GM18861 (cell line): ENCODE results near the gene WDPCP.
A peak's percentile ranks its signal among the peaks of the same experiment; 100 is the strongest.
"Not testable (repeated sequence)": the region's sequence is repeated elsewhere in the genome, so short reads cannot be mapped to it uniquely, and the experiment has no call there.

Experiments used
- ATAC-seq: cut with Tn5 transposase; IDR thresholded peaks from one replicate; pipeline ENCODE4 v1.9.1; 2021; ENCODE audit not compliant: unreplicated experiment

The WDPCP gene

GRCh38 chr2:63588385-63589147, at the start of gene WDPCP, which contains the start of gene MDH1:
Gene WDPCP, minus strand, starts transcription at chr2:63588477. Its CDS starts 206 bp downstream, at chr2:63588271.
Gene MDH1, plus strand, starts transcription at chr2:63588963. Its CDS starts 81 bp downstream, at chr2:63589044.
- ATAC-seq, result peak; percentile 84

- ATAC-seq, result no peak
Measured at GRCh38 chr2:63632382-63632781, 44.1 kb upstream of the WDPCP start.

GRCh38 chr2:63631501-63631900, 43.2 kb upstream of the WDPCP start:
- ATAC-seq, result no peak

- ATAC-seq, result no peak
Measured at GRCh38 chr2:63628403-63628942, 40.2 kb upstream of the WDPCP start.

GRCh38 chr2:63627866-63628265, 39.6 kb upstream of the WDPCP start:
- no peak for ATAC-seq

GRCh38 chr2:63623763-63624162, 35.5 kb upstream of the WDPCP start:
- ATAC-seq, result not testable (repeated sequence)

GRCh38 chr2:63622751-63623150, 34.5 kb upstream of the WDPCP start:
- no peak for ATAC-seq

GRCh38 chr2:63619328-63619727, 31.1 kb upstream of the WDPCP start:
- ATAC-seq, result no peak

- no peak for ATAC-seq
Measured at GRCh38 chr2:63617366-63617765, 29.1 kb upstream of the WDPCP start.

GRCh38 chr2:63614983-63615945, 27.0 kb upstream of the WDPCP start:
- no peak for ATAC-seq

- ATAC-seq, result no peak
Measured at GRCh38 chr2:63614448-63614968, 26.2 kb upstream of the WDPCP start.

GRCh38 chr2:63613391-63613901, 25.2 kb upstream of the WDPCP start:
- no peak for ATAC-seq

GRCh38 chr2:63610525-63610924, 22.2 kb upstream of the WDPCP start:
- ATAC-seq, result no peak

- ATAC-seq, result not testable (repeated sequence)
Measured at GRCh38 chr2:63608865-63609264, 20.6 kb upstream of the WDPCP start.

- no peak for ATAC-seq
Measured at GRCh38 chr2:63604666-63605065, 16.4 kb upstream of the WDPCP start.

- ATAC-seq, result no peak
Measured at GRCh38 chr2:63600881-63601460, 12.7 kb upstream of the WDPCP start.

GRCh38 chr2:63598981-63599380, 10.7 kb upstream of the WDPCP start:
- ATAC-seq, result no peak

GRCh38 chr2:63596401-63596883, 8.2 kb upstream of the WDPCP start:
- ATAC-seq, result no peak

GRCh38 chr2:63594660-63595059, 6.4 kb upstream of the WDPCP start:
- no peak for ATAC-seq

GRCh38 chr2:63591566-63592175, 3.4 kb upstream of the WDPCP start:
- no peak for ATAC-seq
